Stimulated activated naive CD8-positive, alpha-beta T cell treated with anti-CD3 and anti-CD28 coated beads, Interleukin-15, amount 100 ng/mL, for 72 hours (primary cell): Measurements from ENCODE around the gene SNRPB.

Source experiments
- ATAC-seq: fragments of 150-1000 bp; cut with Tn5 transposase; 2 replicates; pipeline ENCODE4 v1.10.0; 2021; ENCODE audit warnings: mild to moderate bottlenecking, moderate library complexity
- DNase-seq, 2 donors: peaks; one replicate each; pipeline ENCODE4 v3.0.0; 2021 to 2022
- H3K27ac Mint-ChIP-seq, 2 donors: one replicate each; pipeline ENCODE4 v1.8.0; 2022; ENCODE audit warnings: mild to moderate bottlenecking in 2 of 2, mixed read lengths in 2 of 2, moderate library complexity in 2 of 2
- H3K27me3 Mint-ChIP-seq: one replicate; pipeline ENCODE4 v1.8.0; 2022; ENCODE audit warnings: mixed read lengths
- H3K4me1 Mint-ChIP-seq: one replicate; pipeline ENCODE4 v1.8.0; 2022; ENCODE audit warnings: mild to moderate bottlenecking, mixed read lengths
- H3K4me3 Mint-ChIP-seq, 2 donors: one replicate each; pipeline ENCODE4 v1.8.0; 2022; ENCODE audit warnings: mild to moderate bottlenecking in 2 of 2, mixed read lengths in 2 of 2, moderate library complexity in 1 of 2
- H3K9me3 Mint-ChIP-seq, 2 donors: one replicate each; pipeline ENCODE4 v1.8.0; 2022; ENCODE audit warnings: mixed read lengths in 2 of 2

The SNRPB gene

DNA sequence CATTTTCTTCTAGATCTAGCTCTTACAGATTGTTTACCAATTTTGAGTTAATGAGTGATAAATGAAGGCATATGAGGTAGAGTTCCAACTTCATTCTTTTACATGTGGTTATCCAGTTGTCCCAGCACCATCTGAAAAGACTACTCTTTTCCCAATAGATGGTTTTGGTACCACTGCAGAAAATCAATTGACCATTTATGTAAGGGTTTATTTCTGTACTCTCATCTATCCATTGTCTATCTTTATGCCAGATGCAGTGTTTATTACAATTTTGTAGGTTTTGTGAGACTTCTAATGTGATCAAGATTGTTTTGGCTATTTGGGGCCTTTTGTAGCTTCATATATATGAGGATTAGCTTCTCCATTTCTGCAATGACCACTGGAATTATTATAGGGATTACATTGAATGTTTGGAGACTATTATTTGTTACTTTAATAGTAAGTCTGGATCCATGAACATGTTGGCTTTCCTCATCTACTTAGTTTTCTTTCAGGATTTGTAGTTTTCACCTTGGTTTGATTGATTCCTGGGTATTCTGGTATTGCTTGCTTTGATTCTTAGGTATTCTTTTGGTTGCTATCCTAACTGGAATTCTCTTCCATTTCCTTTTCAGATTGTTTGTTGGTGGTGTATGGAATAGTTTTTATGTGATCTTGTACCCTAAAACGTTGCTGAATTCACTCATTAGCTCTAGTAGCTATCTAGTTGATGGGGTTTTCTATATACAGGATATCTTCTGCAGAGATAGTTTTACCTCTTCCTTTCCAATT lies 10.4 kb downstream of the SNRPB start:
- ATAC-seq (no peak), DNase-seq (no peak)
- Mint-ChIP-seq H3K27me3 (no peaks in the 10 kb centered on the region), H3K27ac (no peak overlapping the region), H3K9me3 (no peaks in the 10 kb centered on the region), H3K4me3 (no peak overlapping the region), H3K4me1 (peaks cover 47% of the 10 kb centered on the region)

DNA sequence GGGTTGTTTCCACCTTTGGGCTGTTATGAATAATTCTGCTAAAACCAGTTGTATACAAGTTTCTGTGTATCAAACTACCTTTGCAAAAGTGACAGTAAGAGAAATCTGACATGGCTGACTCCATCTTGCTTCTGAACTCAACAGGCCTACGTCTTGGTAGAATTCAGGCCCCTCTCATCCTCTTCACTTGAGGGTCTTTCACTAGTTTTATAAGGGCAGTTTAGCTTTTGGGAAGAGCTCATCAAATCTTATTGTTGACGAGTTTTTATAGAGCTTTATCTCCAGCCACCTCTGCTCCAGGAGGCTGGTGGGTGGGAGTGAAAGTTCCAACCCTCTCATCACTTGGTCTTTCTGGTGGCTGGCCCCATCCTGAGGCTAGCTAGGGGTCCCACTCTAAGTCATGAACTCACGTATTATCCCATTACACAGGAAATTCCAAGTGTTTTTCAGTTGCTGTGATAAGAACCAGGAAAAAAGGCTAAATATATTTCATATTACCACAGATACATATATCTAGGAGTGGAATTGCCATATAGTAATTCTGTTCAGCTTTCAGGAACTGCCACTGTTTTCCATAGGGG lies 11.6 kb downstream of the SNRPB start:
- peaks cover 47% of the 10 kb centered on the region for H3K4me1 Mint-ChIP-seq
- no peaks in the 10 kb centered on the region for H3K27me3 Mint-ChIP-seq
- no peaks in the 10 kb centered on the region for H3K9me3 Mint-ChIP-seq
- ATAC-seq (no peak), DNase-seq (no peak)
- no peak overlapping the region for H3K4me3 Mint-ChIP-seq
- no peak overlapping the region for H3K27ac Mint-ChIP-seq

DNA sequence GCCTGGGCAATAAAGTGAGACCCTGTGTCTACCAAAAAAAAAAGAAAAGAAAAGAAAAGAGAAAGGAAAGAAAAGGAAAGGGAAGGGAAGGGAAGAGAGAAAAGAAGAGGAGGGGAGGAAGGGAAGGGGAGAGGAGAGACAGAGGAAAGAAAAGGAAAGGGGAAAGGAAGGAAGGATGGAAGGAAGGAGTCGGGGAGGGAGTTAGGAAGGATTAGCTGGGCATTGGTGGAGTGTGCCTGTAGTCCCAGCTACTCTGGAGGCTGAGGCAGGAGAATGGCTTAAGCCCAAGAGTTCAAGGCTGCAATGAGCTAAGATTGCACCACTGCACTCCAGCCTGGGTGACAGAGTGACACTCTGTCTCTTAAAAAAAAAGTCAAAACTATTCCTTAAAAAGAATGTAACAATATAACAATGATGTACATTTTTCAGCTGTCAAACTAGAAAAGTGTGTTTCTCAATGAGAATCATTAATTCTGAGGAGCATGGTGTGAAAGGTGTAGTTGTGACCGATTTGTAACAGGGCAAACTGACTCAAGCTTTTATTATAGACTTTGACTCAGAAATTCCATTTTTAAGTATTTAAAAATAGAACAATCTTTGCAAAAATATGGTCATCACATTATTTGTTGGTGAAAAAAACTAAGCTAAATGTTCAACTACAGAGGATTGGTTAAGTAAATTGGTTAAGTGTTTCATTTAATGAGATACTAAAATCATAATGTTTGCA lies 14.7 kb downstream of the SNRPB start:
- no peak for ATAC-seq
- Mint-ChIP-seq H3K27me3 (no peaks in the 10 kb centered on the region), H3K27ac (no peak overlapping the region), H3K9me3 (no peaks in the 10 kb centered on the region), H3K4me1 (peaks cover 22% of the 10 kb centered on the region), H3K4me3 (no peak overlapping the region)
- no peak for DNase-seq

DNA sequence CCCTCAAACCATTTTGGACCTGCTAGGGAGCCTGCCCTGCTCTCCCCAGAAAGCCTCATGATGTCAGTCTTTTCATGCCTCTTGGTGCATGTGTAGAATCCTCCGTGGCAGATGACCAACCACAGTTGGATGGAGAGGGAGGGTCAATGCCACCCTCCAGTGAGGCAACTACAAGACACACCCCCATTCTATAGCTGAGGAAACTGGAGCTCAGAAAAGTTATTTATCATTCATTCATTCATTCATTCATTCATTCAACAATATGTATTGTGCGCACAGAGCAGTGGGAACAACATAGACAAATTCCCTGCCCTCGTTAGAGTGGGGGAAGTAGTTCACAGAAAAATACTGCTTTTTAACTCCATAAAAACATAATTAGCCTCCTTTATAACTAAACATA lies 16.8 kb downstream of the SNRPB start:
- ATAC-seq = no peak
- no peaks in the 10 kb centered on the region for H3K9me3 Mint-ChIP-seq
- H3K4me1 Mint-ChIP-seq = peaks cover 34% of the 10 kb centered on the region
- H3K27ac Mint-ChIP-seq = no peak overlapping the region
- DNase-seq = no peak
- no peak overlapping the region for H3K4me3 Mint-ChIP-seq
- H3K27me3 Mint-ChIP-seq = no peaks in the 10 kb centered on the region

DNA sequence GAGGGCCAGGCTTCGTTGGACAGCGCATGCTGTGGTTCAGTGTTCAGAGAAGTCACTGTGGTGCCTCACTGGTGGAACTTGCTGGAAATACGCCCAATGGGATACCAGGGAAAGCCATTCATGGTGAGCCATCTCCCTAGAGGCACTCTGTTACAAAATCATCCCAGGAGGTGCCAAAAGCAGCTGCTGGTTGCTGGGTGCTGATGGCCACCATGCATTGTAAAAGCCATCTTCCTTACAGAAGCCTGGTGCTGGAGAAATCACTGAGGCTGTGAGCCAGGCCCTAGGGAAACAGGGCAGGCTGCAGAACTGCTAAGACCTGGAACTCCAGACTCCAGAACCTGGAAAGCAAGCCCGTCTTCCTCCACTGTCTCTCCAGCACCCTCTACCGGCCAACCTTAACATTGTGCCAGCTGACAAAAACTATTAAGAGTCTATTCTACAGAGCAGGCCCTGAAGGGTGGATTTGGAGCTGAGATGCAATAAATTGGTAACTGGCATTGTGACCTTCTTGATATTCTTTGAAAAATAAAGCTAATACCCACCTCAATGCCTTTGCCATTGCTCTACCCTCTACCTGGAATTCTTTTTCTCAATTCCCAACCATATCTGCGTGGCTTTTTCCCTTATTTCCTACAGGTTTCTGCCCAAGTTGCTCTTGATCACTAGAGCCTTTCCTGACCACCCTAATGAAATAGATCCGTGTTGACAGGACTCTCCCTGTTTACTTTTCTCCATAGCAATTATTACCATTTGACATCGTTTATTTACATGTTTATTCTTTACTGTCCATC lies 18.5 kb downstream of the SNRPB start:
- ATAC-seq = peak; percentile 64
- Mint-ChIP-seq H3K9me3 (no peaks in the 10 kb centered on the region), H3K4me3 (no peak overlapping the region), H3K27me3 (no peaks in the 10 kb centered on the region), H3K27ac (no peak overlapping the region), H3K4me1 (peaks cover 34% of the 10 kb centered on the region)
- peak; percentile 56 to 58 for DNase-seq

DNA sequence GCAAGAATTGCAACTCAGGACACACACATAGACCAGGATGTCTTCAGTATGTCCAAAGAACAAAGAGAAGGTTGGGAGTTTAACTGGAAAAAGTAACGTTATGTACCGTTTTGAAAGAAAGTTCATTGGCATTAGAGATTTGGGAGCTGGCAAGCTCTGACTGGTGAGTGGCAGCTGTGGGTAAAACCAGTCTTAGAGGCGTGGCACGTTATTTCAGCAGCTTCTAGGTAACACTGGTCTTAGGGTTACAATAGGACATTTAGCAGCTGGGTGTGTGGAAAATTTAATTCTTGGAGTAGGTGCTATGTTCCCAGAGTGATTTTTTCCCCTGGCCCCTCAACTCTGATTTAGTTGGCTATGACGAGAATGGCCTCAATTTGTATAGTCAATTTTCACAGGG lies 19.2 kb downstream of the SNRPB start:
- H3K4me3 Mint-ChIP-seq = no peak overlapping the region
- ATAC-seq (no peak), DNase-seq (no peak)
- H3K27me3 Mint-ChIP-seq = no peaks in the 10 kb centered on the region
- H3K9me3 Mint-ChIP-seq = no peaks in the 10 kb centered on the region
- H3K27ac Mint-ChIP-seq = no peak overlapping the region
- H3K4me1 Mint-ChIP-seq = peaks cover 27% of the 10 kb centered on the region

DNA sequence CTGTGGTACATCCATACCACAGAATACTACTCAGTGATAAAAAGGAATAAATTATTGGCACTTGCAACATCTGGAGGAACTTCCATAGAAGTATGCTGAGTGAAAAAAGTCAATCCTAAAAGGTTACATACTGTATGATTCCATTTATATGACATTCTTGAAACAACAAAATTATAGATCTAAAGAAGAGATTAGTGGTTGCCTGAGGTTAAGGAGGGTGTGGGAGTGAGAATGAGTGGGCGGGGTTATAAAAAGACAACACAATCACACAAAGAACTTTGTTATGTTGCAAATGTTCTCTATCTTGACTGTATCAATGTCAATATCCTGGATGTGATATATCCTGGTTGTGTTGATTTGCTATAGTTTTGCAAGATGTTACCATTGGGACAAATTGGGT lies 21.2 kb downstream of the SNRPB start:
- ATAC-seq = no peak
- Mint-ChIP-seq H3K27me3 (no peaks in the 10 kb centered on the region), H3K9me3 (no peaks in the 10 kb centered on the region), H3K4me3 (no peak overlapping the region), H3K27ac (no peak overlapping the region), H3K4me1 (peaks cover 12% of the 10 kb centered on the region)
- DNase-seq = no peak

DNA sequence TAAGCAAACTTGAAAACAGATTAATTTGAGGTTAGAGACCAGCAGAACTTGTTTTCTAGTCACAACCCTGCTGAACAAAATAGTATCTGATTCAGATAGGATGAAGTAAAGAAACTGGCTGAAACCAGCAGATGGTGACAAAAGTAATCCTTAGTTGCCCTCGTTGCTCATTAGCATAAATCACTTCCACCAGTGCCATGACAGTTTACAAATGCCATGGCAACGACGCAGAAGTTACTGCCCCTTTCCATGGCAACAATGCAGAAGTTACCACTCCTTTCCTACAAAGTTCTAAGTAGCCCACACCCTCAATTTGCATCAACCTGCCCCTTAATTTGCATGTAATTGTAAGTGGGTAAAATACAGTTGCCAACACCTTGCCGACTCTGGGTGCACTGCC lies 23.7 kb downstream of the SNRPB start:
- H3K9me3 Mint-ChIP-seq = no peaks in the 10 kb centered on the region
- peaks cover 12% of the 10 kb centered on the region for H3K4me1 Mint-ChIP-seq
- H3K27me3 Mint-ChIP-seq = no peaks in the 10 kb centered on the region
- H3K27ac Mint-ChIP-seq = no peak overlapping the region
- no peak overlapping the region for H3K4me3 Mint-ChIP-seq
- DNase-seq (no peak), ATAC-seq (no peak)

DNA sequence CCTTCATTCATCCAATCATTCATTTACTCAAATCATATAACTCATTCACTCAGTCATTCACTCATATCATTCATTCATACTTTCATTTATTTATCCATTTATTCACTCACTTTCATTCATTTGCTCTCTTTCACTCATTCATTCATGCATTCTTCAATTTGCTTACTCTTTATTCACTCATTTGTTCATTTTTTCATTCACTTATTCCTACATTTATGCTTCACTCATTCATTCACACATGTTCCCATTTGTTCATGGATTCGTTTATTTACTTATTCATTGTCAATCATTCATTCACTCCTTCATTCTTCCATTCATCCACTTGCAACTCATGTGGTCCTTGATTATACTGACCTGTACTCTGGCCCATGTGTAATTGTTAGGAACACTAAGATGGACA lies 39.4 kb downstream of the SNRPB start:
- DNase-seq (no peak), ATAC-seq (no peak)
- Mint-ChIP-seq H3K27ac (no peak overlapping the region), H3K9me3 (no peaks in the 10 kb centered on the region), H3K4me1 (no peaks in the 10 kb centered on the region), H3K4me3 (no peak overlapping the region), H3K27me3 (peaks cover 29% of the 10 kb centered on the region)

DNA sequence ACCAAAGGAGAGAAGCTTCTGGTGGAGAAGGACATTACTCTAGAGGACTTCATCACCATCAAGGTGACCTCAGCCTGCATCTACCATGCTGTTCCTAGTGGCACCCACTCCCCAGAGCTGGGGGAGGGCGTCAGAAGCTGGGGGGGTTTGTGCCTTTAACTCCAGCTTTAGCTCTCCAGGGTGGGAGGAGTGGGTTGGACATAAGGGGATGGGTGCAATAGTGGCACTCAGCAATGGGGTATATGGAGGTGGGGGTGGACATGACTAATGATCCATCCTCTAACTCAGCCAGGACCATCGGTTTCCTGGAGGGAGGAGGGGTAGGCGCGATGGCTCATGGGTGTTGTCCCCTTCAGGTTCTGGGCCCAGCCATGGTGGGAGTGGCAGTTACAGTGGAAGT lies 40.1 kb downstream of the SNRPB start:
- Mint-ChIP-seq H3K27ac (no peak overlapping the region), H3K9me3 (no peaks in the 10 kb centered on the region), H3K27me3 (peaks cover 35% of the 10 kb centered on the region), H3K4me3 (no peak overlapping the region), H3K4me1 (no peaks in the 10 kb centered on the region)
- ATAC-seq = no peak
- no peak for DNase-seq

DNA sequence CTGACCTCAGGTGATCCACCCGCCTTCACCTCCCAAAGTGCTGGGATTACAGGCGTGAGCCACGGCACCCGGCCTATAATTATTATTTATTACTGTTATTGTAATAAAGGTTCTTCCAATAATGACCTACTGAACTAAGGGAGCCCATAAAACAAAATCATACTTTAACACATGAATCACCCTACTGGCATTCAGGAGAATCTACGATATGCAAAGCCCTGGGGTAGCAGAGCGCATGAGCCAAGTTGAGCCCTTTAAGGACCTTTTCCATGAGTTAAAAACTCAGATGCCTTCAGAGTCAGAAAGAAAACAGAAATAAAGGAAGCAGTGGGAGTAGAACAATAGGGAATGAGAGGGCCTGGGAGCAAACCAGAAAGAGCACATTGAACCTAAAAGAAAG lies 41.5 kb downstream of the SNRPB start:
- no peak overlapping the region for H3K27ac Mint-ChIP-seq
- DNase-seq (no peak), ATAC-seq (no peak)
- H3K27me3 Mint-ChIP-seq = peaks cover 35% of the 10 kb centered on the region
- no peaks in the 10 kb centered on the region for H3K4me1 Mint-ChIP-seq
- no peaks in the 10 kb centered on the region for H3K9me3 Mint-ChIP-seq
- H3K4me3 Mint-ChIP-seq = no peak overlapping the region

DNA sequence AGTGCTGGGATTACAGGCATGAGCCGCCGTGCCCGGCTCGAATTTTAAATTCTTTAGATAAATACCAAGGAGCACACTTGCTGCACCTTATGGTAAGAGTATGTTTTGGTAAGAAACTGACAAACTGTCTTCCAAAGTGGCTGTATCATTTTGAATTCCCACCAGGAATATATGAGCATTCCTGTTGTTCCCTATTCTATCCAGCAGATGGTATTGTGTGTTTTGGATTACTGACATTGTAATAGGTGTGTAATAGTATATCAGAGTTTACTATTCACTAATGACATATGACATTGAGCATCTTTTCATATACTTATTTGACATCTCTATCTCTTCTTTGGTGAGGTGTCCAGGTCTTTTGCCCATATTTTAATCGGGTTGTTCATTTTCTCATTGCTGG lies 49.3 kb downstream of the SNRPB start:
- Mint-ChIP-seq H3K4me1 (no peaks in the 10 kb centered on the region), H3K27ac (no peak overlapping the region), H3K27me3 (peaks cover 22% of the 10 kb centered on the region), H3K4me3 (no peak overlapping the region), H3K9me3 (no peaks in the 10 kb centered on the region)
- DNase-seq (no peak), ATAC-seq (no peak)

DNA sequence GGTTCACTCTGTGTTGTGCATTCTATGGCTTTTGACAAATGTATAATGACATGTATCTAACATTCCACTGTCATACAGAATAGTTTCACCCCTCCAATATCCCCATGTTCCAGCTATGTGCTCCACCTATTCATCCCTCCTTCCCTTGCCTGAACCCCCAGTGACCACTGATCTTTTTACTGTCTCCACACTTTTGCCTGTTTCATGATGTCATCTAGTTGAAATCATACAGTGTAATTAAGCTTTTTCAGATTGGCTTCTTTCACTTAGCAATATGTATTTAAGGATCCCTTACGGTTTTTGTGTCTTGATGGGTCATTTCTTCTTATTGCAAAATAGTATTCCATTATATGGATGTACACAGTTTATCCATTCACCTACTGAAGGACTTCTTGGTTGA lies 50.1 kb downstream of the SNRPB start:
- ATAC-seq (no peak), DNase-seq (no peak)
- Mint-ChIP-seq H3K9me3 (no peaks in the 10 kb centered on the region), H3K27me3 (peaks cover 18% of the 10 kb centered on the region), H3K4me1 (no peaks in the 10 kb centered on the region), H3K4me3 (no peak overlapping the region), H3K27ac (no peak overlapping the region)

DNA sequence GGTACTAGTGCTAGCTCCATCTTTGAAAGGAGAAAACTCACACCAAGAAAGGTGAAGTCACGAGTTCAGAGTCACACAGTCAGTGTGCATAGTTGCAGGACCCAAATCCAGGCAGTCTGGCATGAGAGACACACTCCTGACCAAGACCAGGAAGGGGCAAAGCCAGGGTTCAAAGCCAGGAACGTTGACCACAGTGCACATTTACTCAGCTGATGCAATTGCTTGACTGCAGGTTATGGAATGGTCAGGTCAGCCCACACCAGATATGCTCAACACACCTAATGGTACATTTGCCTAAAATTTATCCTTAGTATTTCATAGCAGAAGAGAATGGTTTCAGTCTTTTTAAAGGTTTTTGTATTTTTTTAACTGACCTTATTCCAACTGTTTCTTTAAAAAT lies 52.2 kb downstream of the SNRPB start:
- no peak overlapping the region for H3K27ac Mint-ChIP-seq
- no peaks in the 10 kb centered on the region for H3K9me3 Mint-ChIP-seq
- DNase-seq = no peak
- H3K4me3 Mint-ChIP-seq = no peak overlapping the region
- H3K4me1 Mint-ChIP-seq = no peaks in the 10 kb centered on the region
- ATAC-seq = no peak
- H3K27me3 Mint-ChIP-seq = peaks cover 28% of the 10 kb centered on the region

DNA sequence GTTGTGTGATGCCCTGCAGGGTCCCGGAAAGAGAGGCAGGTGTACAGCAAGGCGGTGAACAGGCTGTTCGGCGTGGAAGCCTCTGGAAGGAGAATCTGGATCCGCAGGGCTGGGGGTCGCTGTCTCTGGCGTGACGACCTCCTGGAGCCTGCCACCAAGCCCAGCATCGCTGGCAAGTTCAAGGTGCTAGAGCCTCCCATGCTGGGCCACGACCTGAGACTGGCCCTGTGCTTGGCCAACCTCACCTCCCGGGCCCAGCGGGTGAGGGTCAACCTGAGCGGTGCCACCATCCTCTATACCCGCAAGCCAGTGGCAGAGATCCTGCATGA lies 53.4 kb downstream of the SNRPB start:
- H3K27ac Mint-ChIP-seq = no peak overlapping the region
- no peak for DNase-seq
- no peaks in the 10 kb centered on the region for H3K9me3 Mint-ChIP-seq
- H3K4me3 Mint-ChIP-seq = no peak overlapping the region
- no peak for ATAC-seq
- peaks cover 36% of the 10 kb centered on the region for H3K27me3 Mint-ChIP-seq
- H3K4me1 Mint-ChIP-seq = no peaks in the 10 kb centered on the region
